22Rv1 (cell line): ENCODE measurements around the gene BEND3.
A peak's percentile ranks its signal among the peaks of the same experiment; 100 is the strongest.

ENCODE experiments used
- H3K27ac ChIP-seq: fragments of 450-650 bp; 2 replicates; pipeline ENCODE4 v1.5.1; 2017
- ZFX ChIP-seq: fragments of 450-650 bp; IDR thresholded peaks from 2 replicates; pipeline ENCODE4 v1.6.1; 2017; ENCODE audit warnings: antibody characterized with exemption, borderline replicate concordance
- TF ChIP-seq, protein P1 (sequence below): fragments of 450-650 bp; IDR thresholded peaks from 2 replicates; pipeline ENCODE4 v1.5.1; 2017; ENCODE audit warnings: mild to moderate bottlenecking

Gene BEND3

DNA sequence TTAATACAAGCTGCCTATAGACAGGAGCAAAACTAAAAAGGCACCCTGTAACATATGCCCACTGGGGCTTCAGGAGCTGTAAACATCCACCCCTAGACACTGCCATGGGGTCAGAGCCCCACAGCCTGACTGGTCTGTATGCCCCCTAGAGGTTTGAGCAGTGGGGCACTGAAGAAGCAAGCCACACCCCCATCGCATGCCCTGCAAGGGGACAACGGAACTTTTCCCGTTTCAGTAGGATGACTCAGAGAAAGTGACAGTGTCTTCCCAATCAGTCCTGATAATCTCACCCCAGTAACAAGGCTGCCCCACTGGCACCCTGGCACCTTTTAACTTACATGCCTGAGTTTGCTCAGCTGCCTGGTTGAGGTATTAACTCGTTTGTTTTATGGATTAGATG lies 35.9 kb downstream of the BEND3 start:
- TF ChIP-seq, protein P1, sequence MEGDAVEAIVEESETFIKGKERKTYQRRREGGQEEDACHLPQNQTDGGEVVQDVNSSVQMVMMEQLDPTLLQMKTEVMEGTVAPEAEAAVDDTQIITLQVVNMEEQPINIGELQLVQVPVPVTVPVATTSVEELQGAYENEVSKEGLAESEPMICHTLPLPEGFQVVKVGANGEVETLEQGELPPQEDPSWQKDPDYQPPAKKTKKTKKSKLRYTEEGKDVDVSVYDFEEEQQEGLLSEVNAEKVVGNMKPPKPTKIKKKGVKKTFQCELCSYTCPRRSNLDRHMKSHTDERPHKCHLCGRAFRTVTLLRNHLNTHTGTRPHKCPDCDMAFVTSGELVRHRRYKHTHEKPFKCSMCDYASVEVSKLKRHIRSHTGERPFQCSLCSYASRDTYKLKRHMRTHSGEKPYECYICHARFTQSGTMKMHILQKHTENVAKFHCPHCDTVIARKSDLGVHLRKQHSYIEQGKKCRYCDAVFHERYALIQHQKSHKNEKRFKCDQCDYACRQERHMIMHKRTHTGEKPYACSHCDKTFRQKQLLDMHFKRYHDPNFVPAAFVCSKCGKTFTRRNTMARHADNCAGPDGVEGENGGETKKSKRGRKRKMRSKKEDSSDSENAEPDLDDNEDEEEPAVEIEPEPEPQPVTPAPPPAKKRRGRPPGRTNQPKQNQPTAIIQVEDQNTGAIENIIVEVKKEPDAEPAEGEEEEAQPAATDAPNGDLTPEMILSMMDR: no peak
- TF ChIP-seq ZFX: no peak
- H3K27ac ChIP-seq: no peak overlapping the region

DNA sequence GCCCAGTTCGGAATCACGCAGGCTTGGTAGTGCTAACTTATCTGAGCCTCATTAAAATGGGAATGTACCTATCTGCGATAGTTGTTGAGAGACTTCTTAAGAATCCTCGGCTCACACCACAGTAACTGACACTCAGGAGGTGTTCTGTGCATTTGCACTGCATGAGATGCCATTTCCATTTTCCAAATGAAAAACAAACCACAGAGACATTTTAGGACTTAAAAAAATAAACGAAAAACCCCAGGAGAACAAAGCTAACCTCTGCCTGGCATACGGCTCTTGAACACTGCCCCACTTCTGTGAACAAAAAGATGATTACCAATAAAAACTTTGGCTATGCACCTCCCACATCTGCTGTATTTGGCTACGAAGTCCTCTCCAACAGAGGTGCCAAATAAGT lies 37.6 kb downstream of the BEND3 start:
- no peak overlapping the region for H3K27ac ChIP-seq

DNA sequence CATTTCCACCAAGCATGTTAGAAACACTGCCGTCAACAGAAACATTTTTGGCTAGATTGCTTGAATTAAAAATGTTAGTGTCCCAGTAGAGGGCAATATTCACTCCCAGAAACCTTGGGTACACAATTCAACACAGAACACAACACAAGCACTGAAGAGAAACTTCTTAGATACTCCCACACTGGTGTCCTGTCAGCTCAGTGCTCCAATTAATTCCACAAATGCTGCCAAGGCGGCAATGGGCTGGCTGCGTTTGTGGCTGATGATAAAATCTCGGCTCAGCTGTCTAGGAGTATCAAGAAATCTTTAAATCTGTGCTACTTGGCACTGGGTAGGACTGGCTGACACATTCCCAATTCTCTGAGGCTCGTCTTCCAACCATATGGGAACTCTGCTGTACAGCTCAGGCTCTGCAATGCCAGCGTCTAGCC lies 39.3 kb downstream of the BEND3 start:
- TF ChIP-seq ZFX: no peak
- TF ChIP-seq, protein P1: peak; percentile 36
- H3K27ac ChIP-seq: no peak overlapping the region

More for the DNA sequence above, 37.6 kb downstream of the BEND3 start:
- TF ChIP-seq, protein P1: no peak
- TF ChIP-seq ZFX: no peak

DNA sequence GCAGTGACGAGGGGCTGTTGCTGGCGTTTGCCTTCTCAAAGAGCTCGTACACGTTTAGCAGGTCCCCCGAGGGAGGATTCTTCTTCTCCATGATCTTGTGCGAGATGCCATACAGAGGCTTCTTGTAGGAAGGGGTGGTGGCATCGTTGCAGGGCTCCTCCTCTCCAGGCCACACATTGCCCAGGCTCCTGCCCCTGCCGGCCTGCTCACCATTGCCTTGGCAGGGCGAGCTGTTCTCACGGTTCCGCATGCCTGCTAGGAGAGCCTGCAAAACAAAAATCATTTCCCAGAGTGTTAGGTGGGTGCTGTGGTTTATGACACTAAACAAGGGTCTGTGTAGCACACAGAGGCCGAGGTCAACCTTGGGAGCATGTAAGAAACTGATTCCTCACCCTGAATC lies 44.6 kb downstream of the BEND3 start:
- TF ChIP-seq, protein P1: no peak
- no peak for TF ChIP-seq ZFX
- H3K27ac ChIP-seq: no peak overlapping the region

DNA sequence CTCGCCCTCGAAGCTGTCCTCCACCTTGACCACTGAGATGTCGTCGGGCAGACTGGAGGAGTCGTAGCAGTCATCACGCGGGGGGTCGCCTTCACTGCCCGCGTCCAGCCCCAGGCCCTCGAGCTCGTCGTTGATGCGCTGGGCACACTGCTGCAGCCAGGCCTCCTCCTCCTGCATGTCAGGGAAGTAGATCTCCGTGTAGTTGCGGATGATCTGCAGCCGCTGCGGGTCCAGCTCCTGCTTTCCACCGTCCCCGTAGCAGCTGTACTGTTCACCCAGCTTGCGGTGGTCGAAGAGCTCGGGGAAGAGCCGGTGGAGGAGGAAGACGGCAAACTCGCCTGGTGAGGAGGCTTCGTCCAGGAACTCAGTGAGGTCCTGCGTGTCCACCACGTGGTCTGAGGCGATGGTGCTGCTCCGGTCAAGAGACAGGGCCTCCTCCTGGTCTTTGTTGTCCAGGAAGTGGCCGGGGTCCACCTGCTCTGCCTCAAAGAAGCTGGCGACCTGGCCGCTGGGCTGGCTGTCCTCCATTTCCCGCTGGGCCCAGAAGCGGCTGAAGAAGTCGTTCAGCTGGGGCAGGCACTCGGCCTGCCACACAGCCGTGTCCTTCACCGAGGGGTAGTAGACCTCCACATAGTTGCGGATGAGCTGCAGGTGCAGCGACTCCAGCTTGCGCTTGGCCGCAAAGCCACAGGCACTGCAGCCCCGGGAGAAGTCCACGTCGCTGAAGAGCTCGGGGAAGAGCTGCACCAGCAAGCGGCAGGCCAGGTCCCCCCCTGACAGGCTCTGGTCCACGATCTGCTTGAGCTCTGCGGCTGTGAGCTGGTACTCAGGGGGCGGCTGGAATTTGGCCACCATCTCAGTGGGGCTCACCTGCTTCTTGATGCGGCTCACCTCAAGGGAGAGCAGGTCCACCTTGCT lies 45.4 kb downstream of the BEND3 start:
- H3K27ac ChIP-seq: no peak overlapping the region
- TF ChIP-seq ZFX: no peak
- TF ChIP-seq, protein P1: no peak

DNA sequence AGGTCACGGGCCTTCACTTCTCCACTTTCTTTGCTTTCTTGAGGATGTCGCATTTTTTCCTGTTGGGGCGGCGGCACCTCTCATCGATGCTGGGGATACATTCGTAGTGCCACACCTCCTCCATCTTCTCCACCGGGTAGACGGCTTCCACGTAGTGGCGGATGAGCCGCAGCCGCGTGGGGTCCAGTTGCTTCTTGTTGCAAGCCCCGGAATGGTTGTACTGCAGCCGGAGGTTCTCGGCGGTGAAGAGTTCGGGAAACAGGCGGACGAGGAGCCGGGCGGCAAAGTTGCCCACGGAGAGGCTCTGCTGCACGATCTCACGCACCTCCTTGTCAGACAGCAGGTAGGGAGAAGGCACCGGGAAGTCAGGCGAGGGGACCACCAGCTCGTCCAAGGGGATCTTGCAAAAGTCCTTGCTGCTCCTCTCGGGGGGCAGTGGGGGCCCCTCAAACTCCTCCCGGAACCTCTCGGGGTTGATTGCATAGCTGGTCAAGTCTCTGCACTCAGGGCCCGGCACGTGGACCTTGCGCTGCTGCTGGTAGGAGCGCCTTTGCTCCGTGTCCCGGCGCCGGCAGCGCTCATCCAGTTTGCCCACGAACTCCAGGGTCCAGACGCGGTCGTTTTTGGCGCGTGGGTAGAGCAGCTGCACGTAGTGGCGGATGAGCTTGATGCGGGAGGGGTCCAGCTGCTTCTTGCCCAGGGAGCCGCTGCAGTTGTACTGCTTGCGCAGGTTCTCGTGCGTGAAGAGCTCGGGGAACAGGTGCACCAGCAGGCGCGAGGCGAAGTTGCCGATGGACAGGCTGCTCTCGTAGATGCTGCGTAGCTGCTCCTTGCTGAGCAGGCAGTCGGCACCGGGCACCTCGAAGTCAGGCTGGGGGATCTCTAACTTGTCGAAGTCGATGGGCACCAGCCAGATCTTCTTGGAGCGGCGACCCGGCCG lies 46.4 kb downstream of the BEND3 start:
- TF ChIP-seq ZFX: no peak
- TF ChIP-seq, protein P1: no peak

More for the DNA sequence above, 46.4 kb downstream of the BEND3 start:
- no peak overlapping the region for H3K27ac ChIP-seq
